Measurements from ENCODE around the gene EFNB1. TPM values are rescaled to one million over a fixed set of nuclear protein-coding genes. Genes with fewer than 3 reads are reported as not detected.

Gene EFNB1
- total and polyA plus RNA-seq, 9 donors: 9.3 to 47.5 (median 26.2) TPM

DNA sequence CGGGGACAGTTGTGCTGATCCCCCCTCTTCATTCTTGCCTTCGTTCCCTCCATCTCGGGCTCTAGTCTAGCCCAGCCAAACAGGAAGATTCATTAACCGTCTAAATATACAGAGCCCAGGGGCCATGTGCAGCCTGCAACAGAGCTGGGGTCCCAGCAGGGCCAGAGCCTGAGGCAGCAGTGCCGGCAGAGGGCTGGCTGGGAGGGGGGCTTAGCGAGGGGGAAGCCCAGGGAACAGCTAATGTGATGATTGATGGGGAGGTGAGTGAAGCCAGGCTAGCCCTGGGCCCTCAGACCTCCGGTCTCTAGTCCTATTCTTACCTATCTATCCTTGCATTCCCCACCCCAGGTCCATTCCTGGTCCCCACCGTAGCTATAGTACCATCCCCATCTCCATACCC, 22.3 kb downstream of the EFNB1 start:
- Histone ChIP-seq H3K4me1 (ENCODE audit: insufficient read depth) (no peaks in the 10 kb centered on the region), H3K4me3 (no peak overlapping the region), H3K27ac (no peak overlapping the region), H3K27me3 (no peaks in the 10 kb centered on the region), H3K36me3 (no peaks in the 10 kb centered on the region), H3K9me3 (no peaks in the 10 kb centered on the region)
- no peak for DNase-seq
- intact Hi-C loops (cut with DNase I): no loop called here
- 67 to 71% (median 70%) methylated on average over 8 of the region's 8 CpGs for WGBS, 3 donors
- TF ChIP-seq, protein P1, sequence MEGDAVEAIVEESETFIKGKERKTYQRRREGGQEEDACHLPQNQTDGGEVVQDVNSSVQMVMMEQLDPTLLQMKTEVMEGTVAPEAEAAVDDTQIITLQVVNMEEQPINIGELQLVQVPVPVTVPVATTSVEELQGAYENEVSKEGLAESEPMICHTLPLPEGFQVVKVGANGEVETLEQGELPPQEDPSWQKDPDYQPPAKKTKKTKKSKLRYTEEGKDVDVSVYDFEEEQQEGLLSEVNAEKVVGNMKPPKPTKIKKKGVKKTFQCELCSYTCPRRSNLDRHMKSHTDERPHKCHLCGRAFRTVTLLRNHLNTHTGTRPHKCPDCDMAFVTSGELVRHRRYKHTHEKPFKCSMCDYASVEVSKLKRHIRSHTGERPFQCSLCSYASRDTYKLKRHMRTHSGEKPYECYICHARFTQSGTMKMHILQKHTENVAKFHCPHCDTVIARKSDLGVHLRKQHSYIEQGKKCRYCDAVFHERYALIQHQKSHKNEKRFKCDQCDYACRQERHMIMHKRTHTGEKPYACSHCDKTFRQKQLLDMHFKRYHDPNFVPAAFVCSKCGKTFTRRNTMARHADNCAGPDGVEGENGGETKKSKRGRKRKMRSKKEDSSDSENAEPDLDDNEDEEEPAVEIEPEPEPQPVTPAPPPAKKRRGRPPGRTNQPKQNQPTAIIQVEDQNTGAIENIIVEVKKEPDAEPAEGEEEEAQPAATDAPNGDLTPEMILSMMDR (IDR thresholded peaks at IDR 0.05): no peak
- TF ChIP-seq POLR2A (IDR thresholded peaks at IDR 0.05) (no peak), EP300 (IDR thresholded peaks at IDR 0.05) (no peak)

DNA sequence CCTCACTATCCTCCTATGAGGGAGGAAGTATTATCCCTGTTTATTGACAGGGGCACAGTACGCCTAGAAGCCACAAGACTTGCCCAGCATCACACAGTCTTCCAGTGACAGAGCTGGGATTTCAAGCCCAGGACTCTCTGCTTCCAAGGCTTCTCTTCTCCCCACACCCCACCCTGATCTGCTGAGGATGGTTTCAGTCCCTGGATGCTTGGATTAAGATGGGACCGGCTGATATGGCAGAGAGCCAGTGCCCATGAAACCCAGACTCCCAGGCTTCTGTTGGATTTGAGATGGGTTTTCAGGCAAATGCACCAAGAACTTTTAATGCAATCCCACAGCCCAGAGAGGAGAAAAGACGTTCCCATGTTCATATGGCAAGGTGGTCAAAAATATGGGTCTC, 23.2 kb downstream of the EFNB1 start:
- H3K9me3 ChIP-seq: no peaks in the 10 kb centered on the region
- no peaks in the 10 kb centered on the region for H3K36me3 ChIP-seq
- DNase-seq: no peak
- H3K27ac ChIP-seq: no peak overlapping the region
- WGBS, 3 donors: 67 to 75% (median 69%) methylated on average over 3 of the region's 3 CpGs
- no peak overlapping the region for H3K4me3 ChIP-seq
- no peaks in the 10 kb centered on the region for H3K27me3 ChIP-seq
- intact Hi-C loops (cut with DNase I): no loop called here
- no peak for TF ChIP-seq POLR2A (IDR thresholded peaks at IDR 0.05)
- no peak for TF ChIP-seq EP300 (IDR thresholded peaks at IDR 0.05)
- TF ChIP-seq, protein P1 (IDR thresholded peaks at IDR 0.05): no peak
- H3K4me1 ChIP-seq (ENCODE audit: insufficient read depth): no peaks in the 10 kb centered on the region

DNA sequence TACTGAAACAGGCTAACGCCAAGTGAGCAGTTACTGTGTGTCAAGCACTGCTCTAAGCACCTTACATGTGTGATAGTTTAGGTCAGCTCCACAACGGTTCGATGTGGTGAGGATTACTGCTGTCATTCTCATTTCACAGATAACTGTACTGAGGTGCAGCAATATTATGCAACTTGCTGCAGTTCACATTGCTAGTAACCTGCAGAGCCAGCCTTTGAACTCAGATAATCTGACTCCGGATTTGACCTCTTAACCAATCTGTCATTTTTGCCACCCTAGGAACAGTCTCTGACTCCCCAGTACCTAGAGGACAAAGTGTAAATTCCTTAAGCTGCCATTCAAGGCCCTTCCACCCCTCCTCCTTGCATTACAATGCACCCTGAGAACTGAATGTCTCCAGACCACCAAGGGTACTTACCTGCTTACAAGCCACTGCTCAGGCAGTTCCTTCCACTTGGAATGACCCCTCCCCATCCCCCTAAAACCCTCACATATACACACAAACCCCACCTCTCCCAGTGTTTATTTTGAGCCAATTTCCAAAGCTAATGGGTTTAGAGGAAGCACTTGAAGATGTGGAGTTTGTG, 24.9 kb downstream of the EFNB1 start:
- DNase-seq: no peak
- H3K4me1 ChIP-seq (ENCODE audit: insufficient read depth): no peaks in the 10 kb centered on the region
- H3K9me3 ChIP-seq: no peaks in the 10 kb centered on the region
- WGBS, 3 donors: 62 to 74% (median 70%) methylated on average over 4 of the region's 4 CpGs
- no peaks in the 10 kb centered on the region for H3K36me3 ChIP-seq
- intact Hi-C loops (cut with DNase I): no loop called here
- no peak overlapping the region for H3K4me3 ChIP-seq
- no peak for TF ChIP-seq EP300 (IDR thresholded peaks at IDR 0.05)
- no peak for TF ChIP-seq POLR2A (IDR thresholded peaks at IDR 0.05)
- TF ChIP-seq, protein P1 (IDR thresholded peaks at IDR 0.05): no peak
- no peak overlapping the region for H3K27ac ChIP-seq
- H3K27me3 ChIP-seq: no peaks in the 10 kb centered on the region

DNA sequence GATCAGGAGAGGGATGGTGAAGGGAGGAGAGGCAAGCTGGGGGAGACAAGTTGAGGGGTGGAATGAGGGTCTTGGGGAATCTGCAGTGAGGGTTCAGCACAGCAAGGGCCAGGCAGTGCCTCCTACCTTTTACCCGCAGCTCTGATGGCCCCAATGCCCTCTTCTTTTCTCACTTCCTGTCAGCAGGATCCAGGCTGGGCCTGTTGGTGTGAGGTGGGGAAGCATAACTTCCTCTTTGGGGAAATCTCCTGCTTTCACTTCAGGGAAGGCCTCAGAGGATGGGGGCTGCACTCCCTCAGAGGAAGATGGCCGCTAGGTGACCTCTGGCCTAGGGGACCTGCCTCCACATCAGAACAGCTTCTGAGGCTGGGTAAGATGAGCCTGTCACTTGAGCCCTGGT, 36.5 kb downstream of the EFNB1 start:
- 55 to 66% (median 61%) methylated on average over 2 of the region's 2 CpGs for WGBS, 3 donors
- Histone ChIP-seq H3K36me3 (no peaks in the 10 kb centered on the region), H3K27ac (no peak overlapping the region), H3K9me3 (no peaks in the 10 kb centered on the region), H3K4me3 (no peak overlapping the region), H3K27me3 (no peaks in the 10 kb centered on the region), H3K4me1 (ENCODE audit: insufficient read depth) (no peaks in the 10 kb centered on the region)
- TF ChIP-seq, protein P1 (IDR thresholded peaks at IDR 0.05): no peak
- TF ChIP-seq POLR2A (IDR thresholded peaks at IDR 0.05) (no peak), EP300 (IDR thresholded peaks at IDR 0.05) (no peak)
- DNase-seq: no peak
- intact Hi-C loops (cut with DNase I): no loop called here

All from ovary (tissue), 9 donors.